ENCODE data around the gene TRIO.

The TRIO gene

DNA sequence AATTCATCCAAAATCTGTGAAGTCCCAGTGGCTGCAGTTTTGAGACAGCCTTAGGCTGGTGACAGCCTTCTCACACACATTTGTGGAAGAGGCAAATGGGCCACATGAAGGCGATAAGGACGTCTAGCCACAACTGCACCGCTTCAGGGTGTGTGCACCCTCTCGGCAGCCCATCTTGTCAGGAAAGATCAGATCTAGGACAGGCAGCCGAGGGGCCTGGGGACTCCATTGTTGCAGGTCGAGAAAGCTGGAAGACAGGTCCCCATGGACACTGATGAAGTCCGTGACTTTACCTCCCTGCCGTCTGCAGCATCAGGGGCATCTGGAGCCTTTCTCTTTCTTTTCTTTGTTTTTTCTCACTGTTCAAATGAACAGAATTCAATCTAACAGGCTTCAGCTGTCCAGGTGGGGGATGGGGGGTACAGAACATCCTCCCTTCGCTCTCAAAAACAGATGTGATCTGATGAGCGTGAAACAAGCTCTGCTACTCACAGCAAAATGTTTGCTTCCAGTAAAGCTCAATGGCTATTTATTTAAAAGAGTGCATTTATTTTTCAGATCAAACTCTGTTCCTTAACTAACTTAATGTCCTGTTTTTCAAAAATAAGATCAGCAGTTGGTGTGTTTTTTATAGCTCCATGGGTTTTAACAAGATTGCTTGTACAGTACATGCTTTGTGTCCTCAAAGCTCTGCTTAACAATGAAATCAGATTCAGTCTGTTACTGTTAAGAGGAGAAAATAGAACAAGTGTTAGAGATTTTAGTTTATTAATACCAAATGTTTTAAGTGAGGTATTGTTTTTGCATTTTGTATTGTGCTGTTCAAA is 326.6 kb downstream of the TRIO start:
- peak in 3 of 58 donors; percentile 21 to 39 (median 30) for DNase-seq

GRCh38 chr5:14471507-14471906 is 328.4 kb downstream of the TRIO start:
- DNase-seq, result no peak

- no peak for DNase-seq
These were observed 329.9 kb downstream of the TRIO start for GRCh38 chr5:14472986-14473567.

DNA sequence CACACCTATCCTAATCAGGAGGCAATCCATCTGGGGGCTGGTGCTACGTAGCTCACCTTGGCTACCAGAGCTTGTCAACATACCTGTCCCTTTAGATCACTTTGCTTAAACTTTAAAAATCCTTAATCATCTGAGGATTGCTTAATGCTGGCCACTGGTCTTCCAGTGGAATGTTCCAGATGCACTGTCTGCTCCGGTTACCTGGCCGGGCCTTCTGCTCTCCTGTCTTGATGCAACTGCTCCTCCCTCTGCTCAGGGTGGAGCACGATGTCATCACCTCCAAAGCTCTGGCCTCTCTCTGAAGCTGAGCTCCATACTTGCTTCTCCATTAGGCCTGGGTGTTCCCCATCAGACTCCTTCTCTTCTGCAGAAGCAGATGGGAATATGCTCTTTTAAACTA is 331.9 kb downstream of the TRIO start:
- DNase-seq, result no peak

- no peak for DNase-seq
These were observed 333.8 kb downstream of the TRIO start for GRCh38 chr5:14476786-14477435.

GRCh38 chr5:14479143-14479696 is 336.1 kb downstream of the TRIO start:
- DNase-seq, result no peak

- DNase-seq, result no peak
These were observed 338.2 kb downstream of the TRIO start for GRCh38 chr5:14481349-14481748.

DNA sequence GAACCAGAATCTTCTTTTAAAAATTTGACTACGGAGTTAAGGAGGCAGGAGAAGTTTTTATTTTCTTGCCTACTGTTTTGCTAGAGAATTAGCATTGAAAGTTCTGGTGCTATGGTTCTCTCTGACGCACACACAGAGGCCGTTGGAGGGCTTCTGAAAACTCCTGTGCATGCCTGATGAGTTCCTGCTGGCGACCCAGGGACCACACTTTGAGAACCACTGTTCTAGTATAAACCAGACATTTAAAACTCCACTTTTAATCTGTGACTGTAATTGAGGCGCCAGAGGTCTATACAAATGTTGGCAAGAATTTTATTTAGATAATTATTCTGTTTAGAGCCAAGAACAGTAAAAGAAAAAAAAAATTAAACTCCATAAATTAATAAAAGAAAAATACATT is 338.9 kb downstream of the TRIO start:
- no peak for DNase-seq

GRCh38 chr5:14483504-14484157 is 340.5 kb downstream of the TRIO start:
- no peak for DNase-seq

DNA sequence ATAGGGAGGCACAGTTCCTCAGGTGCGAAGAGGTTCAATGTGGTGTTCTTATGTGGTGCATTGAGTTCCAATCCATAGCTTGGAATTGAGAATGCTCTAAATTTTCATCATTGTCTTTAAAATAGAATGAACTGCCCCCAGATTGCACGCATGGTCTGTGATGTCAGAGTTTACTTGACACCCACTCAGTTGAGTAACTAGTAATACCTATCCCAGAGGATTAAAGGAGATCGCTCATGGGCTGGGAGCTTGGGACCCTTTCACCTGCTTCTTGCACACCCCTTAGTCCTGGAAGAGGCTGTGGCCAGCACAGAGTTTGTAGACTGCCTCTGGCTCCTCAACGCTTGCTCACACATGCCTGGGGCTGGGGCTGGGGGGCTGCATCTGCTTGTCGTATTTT is 343.3 kb downstream of the TRIO start:
- DNase-seq, result no peak

- no peak for DNase-seq
These were observed 344.1 kb downstream of the TRIO start for GRCh38 chr5:14486996-14487896.

GRCh38 chr5:14487897-14488570 is 344.9 kb downstream of the TRIO start:
- no peak for DNase-seq

DNA sequence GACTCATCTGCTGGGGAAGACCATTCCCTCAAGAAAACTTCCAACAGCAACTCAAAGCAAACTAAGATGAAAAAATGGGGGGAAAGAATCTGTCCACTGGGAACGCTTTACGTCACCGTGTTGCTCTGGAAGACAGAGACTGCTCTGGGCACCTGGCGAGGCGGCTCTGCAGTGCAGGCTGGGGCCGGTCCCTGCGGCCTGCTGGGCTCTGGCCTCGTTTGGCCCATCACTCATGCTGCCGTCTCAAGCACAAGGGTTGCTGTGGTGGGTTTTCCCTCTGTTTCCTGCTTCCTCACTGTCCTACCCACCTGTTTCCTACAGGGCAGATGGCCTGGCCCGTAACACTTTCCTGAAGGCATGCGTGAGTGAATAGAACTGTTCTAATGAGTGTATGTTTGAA is 345.6 kb downstream of the TRIO start:
- DNase-seq, result no peak

DNA sequence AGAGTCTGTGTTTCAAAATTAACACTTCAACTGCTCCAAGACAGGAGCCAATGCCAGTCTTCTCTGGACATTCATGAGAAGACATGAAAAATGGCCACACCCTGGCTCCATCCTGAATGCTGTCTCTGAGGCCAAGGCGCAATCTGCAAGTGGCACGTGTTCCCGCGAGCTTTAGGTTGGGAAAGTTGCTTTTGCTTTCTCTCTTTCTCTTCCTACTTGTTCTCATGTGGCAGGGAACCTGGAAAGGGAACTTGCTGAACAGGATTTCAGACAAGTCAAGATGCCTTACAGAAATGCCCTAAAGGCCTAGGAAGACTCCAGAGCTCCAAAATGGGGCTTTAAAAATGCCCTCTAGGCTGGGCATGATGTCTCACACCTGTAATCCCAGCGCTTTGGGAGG is 346.5 kb downstream of the TRIO start:
- no peak for DNase-seq

GRCh38 chr5:14490309-14490711 is 347.2 kb downstream of the TRIO start:
- peak in 1 of 58 donors; percentile 52 for DNase-seq

GRCh38 chr5:14491015-14491915 is 348.1 kb downstream of the TRIO start:
- no peak for DNase-seq

DNA sequence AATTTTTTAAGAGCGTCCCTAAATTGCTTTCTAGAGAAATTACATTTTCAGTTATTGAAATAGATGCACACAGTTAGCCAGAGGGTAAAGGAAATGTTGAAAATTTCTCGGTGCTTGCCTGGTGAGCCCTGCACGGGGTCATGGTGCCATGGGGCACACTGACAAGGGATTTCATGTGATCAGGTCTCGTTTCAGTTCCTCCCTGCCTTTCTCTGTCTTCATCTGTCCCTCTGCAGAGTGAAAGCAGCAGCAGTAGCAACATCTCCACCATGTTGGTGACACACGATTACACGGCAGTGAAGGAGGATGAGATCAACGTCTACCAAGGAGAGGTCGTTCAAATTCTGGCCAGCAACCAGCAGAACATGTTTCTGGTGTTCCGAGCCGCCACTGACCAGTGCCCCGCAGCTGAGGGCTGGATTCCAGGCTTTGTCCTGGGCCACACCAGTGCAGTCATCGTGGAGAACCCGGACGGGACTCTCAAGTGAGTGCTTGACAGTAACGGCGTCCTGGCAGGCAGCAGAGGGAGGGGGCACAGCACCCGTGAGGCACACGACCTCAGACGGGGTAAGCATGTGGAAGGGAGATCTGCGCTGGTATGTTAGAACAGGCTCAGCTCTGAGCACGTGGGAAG is 349.3 kb downstream of the TRIO start:
- DNase-seq, result no peak

GRCh38 chr5:14495301-14495700 is 352.2 kb downstream of the TRIO start:
- no peak for DNase-seq
